NCI-H345 treated with DMSO at 0.1 percent for 48 hours (cell line): ENCODE data around the gene DES.

ENCODE experiments used
- DNase-seq: peaks from one replicate; lab custom pipeline; 2025; ENCODE audit not compliant: unreplicated experiment; lab: John Stamatoyannopoulos, UW

The DES gene

DNA sequence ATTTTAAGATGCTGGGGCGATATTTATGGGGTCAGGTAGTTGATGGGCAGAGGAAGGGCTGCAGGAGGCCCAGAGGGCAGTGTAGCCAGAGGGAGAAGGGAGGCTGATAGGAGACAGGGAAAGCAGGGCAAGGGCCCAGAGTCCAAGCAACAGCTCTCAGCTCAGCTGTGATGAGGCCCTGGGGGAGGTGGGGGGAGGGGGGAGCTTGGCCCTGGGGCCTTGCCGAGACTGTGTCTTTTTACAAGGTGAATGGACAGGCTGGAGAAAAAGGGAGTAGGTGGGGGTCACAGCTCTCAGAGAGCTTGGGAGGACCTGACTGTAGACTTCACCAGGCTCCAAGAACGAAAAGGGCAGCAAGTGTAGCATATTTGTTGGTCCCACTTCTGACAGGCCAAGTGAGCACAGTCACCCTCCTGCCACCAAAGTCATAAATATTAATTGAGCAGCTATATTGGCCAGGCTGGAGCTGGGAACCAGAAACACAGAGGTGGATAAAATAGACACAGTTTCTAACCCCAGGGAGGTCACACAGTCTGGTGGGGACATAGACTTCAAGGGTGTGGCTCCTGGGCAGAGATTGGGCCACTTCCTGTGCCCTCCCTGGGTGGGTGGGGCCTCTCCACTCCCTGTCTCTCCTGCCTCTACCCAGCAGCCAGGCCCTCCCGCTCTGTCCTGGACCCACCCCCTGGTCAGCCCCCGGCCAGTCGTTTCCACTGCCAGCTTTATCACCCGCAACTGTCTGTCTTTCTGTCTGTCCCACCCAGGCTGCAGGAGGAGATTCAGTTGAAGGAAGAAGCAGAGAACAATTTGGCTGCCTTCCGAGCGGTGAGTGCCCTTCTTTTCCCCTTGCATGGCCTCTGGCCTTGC, 1.4 kb downstream of the DES start:
- DNase-seq, result no peak

DNA sequence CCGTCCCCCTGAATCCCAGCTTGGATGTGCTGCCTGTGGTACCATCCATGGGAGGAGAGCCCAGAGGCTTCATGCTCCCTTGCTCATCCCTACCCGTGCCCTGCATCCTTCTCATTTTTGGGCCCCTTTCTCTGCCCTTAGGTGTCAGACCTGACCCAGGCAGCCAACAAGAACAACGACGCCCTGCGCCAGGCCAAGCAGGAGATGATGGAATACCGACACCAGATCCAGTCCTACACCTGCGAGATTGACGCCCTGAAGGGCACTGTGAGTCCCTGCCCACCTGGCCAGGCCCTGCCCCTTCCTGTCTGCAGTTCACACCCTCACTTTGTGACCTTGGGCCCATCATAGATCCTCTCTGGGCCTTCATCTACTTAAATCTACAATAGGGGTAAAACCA, 2.5 kb downstream of the DES start:
- DNase-seq, result no peak

GRCh38 chr2:219421323-219421722, 3.1 kb downstream of the DES start:
- DNase-seq, result no peak

- DNase-seq, result no peak
These were observed 4.9 kb downstream of the DES start for GRCh38 chr2:219422952-219423534.

GRCh38 chr2:219423652-219424377, 5.6 kb downstream of the DES start:
- no peak for DNase-seq

GRCh38 chr2:219425238-219426067, 7.3 kb downstream of the DES start:
- DNase-seq, result no peak

DNA sequence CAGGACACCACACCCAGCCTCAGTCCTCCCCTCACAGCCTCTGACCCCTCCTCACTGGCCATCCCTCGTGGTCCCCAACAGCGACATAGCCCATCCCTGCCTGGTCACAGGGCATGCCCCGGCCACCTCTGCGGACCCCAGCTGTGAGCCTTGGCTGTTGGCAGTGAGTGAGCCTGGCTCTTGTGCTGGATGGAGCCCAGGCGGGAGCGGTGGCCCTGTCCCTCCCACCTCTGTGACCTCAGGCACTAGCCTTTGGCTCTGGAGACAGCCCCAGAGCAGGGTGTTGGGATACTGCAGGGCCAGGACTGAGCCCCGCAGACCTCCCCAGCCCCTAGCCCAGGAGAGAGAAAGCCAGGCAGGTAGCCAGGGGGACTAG, 7.9 kb downstream of the DES start:
- no peak for DNase-seq

DNA sequence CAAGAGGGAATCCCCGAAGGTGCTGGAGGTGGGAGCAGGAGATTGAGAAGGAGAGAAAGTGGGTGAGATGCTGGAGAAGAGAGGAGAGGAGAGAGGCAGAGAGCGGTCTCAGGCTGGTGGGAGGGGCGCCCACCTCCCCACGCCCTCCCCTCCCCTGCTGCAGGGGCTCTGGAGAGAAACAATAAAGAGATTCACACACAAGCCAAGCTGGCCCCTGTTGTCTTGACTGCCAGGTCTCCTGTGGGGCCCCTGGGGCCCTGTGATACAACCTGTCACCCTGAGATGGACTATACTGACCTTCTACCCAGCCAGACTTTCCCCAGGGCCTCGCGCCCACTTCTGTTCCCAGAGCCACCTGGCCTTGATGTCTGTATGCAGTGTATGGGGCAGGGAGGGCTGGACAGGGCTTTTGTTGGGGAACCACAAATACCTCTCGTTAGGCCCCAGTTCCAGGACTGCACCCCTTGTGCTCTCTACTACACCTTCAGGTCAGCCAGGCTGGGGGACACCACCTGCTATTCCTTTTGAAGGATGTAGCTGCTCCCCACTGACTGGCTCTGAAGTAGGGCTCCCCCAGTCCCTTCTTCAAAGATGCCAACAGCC, 8.5 kb downstream of the DES start:
- DNase-seq, result no peak

GRCh38 chr2:219428469-219428868, 10.3 kb downstream of the DES start:
- DNase-seq, result no peak

DNA sequence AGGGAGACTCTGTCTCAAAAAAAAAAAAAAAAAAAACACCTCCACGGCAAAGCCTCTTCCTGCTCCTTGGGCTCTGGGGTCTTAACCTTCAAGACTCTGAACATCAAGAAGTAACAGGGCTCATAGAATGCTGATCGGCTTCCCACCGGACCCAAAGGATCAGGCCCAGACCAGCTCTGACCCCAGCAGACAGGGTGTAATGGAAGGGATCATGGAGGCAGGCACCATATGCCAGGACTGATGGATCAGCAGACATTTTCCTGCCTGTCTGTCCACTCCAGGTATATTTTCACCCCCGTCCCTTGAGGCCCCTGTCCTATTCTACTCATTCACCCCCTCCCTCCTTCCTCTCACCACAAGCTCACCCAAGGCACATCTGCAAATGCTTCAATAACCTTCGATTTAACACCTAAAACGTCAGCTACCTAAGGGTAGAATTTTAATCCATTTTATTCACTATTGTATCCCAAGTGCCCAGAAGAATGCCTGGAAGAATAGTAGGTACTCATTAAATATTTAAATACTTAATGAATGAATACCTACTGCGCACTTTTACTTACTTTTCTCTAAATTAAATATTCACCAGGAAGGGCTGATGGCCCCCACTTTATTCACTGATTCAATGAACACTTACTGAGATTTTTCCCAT, 11.9 kb downstream of the DES start:
- no peak for DNase-seq

GRCh38 chr2:219430633-219431615, 12.7 kb downstream of the DES start:
- DNase-seq, result no peak

DNA sequence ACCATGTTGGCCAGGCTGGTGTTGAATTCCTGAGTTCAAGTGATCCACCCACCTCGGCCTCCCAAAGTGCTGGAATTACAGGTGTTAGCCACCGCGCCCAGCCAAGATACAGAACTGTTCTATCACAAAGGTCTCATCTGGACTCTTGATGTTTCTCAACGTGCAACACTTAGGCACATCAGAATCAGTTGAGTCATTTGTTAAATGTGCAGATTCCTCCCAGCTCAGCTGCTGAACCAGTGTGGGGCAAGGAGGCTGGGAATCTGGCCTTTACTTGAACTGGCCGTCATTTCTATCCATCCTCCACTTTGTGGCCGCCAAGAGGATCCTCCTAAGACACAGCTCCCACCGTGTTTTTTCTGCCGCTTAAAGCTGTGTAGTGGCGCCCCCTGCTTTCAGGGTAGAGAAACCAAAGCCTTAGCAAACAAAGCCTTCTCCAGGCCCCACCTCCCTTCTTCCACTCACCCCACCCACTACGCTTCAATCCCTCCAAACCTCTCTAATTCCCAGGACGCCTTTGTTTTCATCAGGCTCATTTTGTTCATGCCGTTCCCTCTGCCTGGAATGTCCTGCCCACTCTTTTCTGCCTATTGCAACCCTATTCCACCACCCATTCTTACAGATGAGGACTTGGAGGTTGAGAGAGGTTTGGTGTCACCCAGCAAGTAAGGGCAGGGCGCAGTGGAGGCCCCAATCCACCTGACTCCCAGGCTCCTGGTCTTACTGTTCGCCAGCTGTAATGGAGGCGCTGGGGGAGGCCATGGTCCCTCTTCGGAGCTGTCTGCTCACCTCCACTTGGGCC, 15.7 kb downstream of the DES start:
- no peak for DNase-seq

DNA sequence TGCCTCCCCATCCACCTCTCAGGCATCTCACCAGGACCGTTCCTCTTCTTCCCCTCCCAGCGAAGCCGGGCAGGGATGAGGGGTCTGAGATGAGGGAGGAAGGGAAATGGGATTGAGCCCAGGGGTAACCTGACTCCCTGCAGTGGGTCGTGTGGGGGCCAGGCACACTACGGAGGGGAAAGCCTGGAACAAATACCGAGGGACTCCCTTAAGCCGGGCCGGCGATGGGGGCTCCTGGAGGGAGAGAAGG, 16.2 kb downstream of the DES start:
- no peak for DNase-seq

- DNase-seq, result no peak
These were observed 16.7 kb downstream of the DES start, which contains the start of gene SPEG for GRCh38 chr2:219434718-219435525. SPEG (plus strand) TSS chr2:219434843; CDS start chr2:219434978, 135 bp downstream.

- DNase-seq, result no peak
These were observed 17.5 kb downstream of the DES start for GRCh38 chr2:219435701-219436100.

GRCh38 chr2:219436491-219436890, 18.3 kb downstream of the DES start:
- DNase-seq, result no peak

DNA sequence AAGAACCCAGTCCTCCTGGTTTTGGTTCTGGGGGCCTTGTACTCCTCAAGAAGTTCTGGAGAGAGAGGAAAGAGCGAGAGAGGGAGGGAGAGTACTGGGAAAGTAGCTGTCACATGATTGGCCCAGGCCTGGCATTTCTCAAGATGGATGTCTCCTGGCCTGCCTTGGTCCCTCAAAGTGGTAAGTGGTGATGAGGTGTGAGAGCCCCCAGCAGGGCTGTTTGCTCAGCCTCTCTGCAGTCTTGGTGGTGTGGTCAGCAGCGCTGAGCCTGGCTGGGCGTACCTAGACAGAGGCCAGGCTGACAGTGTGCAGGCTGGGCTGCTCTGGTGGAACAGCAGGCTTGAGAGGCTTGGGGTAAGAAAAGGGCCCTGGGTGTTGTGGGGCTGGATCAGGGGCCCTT, 19.0 kb downstream of the DES start:
- no peak for DNase-seq
